Dendritic cell treated with granulocyte-macrophage colony-stimulating factor and Interleukin-4, amounts not matched to agents 40 ng/mL and 50 ng/mL, for 4 days (primary cell): ENCODE data around the gene ADCY3.

Source experiments
- H3K27ac Mint-ChIP-seq: one replicate; pipeline ENCODE4 v1.8.0; 2022; ENCODE audit warnings: mild to moderate bottlenecking, mixed read lengths
- H3K27me3 Mint-ChIP-seq: one replicate; pipeline ENCODE4 v1.8.0; 2022; ENCODE audit warnings: mild to moderate bottlenecking, mixed read lengths
- H3K36me3 Mint-ChIP-seq: one replicate; pipeline ENCODE4 v1.8.0; 2022; ENCODE audit warnings: low read depth, mixed read lengths
- H3K4me1 Mint-ChIP-seq: one replicate; pipeline ENCODE4 v1.8.0; 2022; ENCODE audit warnings: low read depth, mixed read lengths
- H3K4me3 Mint-ChIP-seq: one replicate; pipeline ENCODE4 v1.8.0; 2022; ENCODE audit warnings: mild to moderate bottlenecking, moderate library complexity, mixed read lengths
- H3K9me3 Mint-ChIP-seq: one replicate; pipeline ENCODE4 v1.8.0; 2022; ENCODE audit warnings: mixed read lengths
- intact Hi-C: fragments of 100-400 bp; cut with micrococcal nuclease; formaldehyde crosslinking; loops from one replicate; pipeline ENCODE4 v1.15.0; 2022

ADCY3 gene

DNA sequence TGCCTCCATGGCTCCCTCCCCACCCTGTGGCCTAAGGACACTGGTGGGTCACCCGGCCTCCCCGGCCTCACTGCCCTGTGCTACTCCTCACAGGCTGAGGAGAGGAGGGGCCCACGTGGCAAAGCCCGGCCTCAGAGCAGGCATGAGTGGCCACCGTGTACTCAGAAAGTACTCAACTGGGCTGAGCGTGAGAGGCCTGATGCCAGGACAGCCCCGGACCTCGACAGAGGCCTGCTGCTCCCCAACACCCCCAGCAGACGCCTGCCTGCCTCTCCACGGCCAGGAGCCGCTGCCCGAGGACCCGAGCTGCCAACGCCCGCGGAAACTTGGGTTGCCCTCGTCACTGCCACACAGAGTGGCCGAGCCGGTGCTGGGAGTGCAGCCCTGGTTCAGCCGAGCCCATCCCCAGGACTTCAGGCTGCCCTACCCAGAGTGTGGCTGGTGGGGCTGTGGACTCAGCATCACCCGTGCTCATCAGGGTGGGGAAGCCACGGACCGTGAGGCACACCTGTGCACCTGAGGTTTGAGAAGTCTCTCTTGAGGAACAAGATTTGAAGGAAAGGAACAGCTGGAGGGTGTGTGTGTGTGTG lies 67.5 kb downstream of the ADCY3 start:
- Mint-ChIP-seq H3K27ac (peak overlapping the region; percentile 45), H3K4me3 (no peak overlapping the region), H3K36me3 (no peaks in the 10 kb centered on the region), H3K27me3 (no peaks in the 10 kb centered on the region), H3K4me1 (peaks cover 16% of the 10 kb centered on the region), H3K9me3 (peaks cover 9% of the 10 kb centered on the region)
- intact Hi-C loops, result no loop called here

DNA sequence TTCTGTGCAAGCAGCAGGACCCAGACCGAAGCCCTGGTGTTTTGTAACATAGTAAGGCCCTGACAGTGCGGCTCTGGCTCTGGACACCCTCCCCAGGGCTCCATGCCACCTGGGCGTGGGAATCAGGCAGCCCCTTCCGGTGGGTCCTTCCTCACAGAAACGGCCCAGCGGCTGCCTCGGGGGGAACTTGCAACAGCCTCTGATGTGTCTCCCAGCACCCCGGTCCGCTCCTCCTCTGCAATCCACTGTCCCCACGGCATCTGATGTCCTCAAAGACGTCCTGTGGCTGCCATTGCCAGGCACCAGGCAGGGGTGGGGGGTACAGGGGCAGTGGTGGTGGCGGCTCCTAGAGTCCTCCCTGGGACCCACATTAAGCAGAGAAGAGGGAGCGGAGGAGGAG lies 68.0 kb downstream of the ADCY3 start:
- no peaks in the 10 kb centered on the region for H3K36me3 Mint-ChIP-seq
- no peak overlapping the region for H3K27ac Mint-ChIP-seq
- intact Hi-C loops, result no loop called here
- peaks cover 14% of the 10 kb centered on the region for H3K9me3 Mint-ChIP-seq
- H3K4me3 Mint-ChIP-seq, result no peak overlapping the region
- H3K4me1 Mint-ChIP-seq, result peaks cover 16% of the 10 kb centered on the region
- H3K27me3 Mint-ChIP-seq, result no peaks in the 10 kb centered on the region

DNA sequence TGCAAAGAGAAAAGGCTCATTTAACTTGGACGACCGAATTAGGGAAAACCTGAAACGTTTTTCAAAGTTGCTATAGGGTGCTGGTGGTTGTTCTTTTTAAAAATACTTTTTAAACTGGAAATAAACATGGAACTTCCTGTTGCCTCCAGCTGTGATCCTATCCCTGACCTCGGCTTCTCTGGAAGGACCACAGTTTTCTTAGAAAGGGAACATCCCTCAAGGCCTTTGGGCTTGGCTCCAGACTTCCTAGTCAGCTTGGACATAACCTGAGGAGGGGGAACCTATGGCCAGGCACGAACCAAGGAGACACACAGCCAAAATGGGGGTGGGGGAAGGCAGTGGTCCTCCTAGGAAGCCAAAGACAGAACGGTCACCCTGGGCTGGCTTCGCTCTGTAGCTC lies 69.1 kb downstream of the ADCY3 start:
- H3K4me1 Mint-ChIP-seq, result peaks cover 16% of the 10 kb centered on the region
- intact Hi-C loops, result no loop called here
- no peak overlapping the region for H3K27ac Mint-ChIP-seq
- H3K36me3 Mint-ChIP-seq, result no peaks in the 10 kb centered on the region
- no peaks in the 10 kb centered on the region for H3K27me3 Mint-ChIP-seq
- H3K4me3 Mint-ChIP-seq, result no peak overlapping the region
- peaks cover 17% of the 10 kb centered on the region for H3K9me3 Mint-ChIP-seq

DNA sequence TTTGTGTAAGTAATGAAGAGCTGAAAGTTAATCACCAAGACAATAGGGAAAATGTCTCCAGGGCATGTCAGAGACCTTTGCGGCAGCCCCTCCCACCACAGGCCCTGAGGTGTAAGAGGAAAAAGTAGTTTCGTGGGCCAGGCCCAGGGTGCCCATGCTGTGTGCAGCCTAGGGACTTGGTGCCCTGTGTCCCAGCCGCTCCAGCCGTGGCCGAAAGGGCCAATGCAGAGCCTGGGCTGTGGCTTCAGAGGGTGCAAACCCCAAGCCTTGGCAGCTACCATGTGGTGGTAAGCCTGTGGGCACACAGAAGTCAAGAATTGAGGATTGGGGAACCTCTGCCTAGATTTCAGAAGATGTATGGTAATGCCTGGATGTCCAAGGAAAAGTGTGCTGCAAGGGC lies 74.3 kb downstream of the ADCY3 start:
- H3K36me3 Mint-ChIP-seq, result peaks cover 20% of the 10 kb centered on the region

DNA sequence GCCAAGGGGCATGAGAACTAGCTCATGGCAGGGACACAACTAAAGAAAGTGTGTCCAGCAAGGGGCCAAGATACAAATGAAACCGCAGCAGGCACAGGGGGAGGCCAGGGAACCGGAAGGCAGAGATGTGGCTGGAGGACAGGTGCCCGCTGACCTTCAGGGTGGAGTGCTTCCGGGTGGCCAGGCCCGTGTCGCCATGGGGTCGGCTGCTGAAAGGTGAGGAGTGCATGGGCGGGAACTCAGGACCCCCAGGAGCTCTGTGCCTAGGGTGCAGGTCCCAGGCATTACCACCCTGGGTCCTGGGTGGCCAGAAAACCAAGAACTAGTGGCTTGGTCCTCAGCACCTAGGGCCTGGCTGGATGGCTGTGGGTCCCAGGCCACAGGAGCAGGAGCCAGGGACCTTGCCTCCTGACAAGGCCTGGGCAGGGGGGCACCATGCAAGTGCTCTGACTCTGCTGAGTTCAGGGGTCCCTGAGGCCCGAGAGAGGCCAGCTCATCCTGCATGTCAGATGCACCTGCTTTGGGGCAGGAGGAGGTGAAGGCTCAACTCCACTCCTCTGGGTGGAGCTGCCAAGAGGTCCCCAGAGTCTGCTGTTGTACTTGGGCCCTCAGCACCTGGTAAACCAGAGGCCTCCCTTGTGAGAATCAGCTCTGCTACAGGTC lies 75.9 kb downstream of the ADCY3 start:
- no peak overlapping the region for H3K27ac Mint-ChIP-seq
- peaks cover 24% of the 10 kb centered on the region for H3K36me3 Mint-ChIP-seq
- intact Hi-C loops, result no loop called here
- no peak overlapping the region for H3K4me3 Mint-ChIP-seq
- H3K27me3 Mint-ChIP-seq, result no peaks in the 10 kb centered on the region
- peaks cover 17% of the 10 kb centered on the region for H3K9me3 Mint-ChIP-seq
- no peaks in the 10 kb centered on the region for H3K4me1 Mint-ChIP-seq

More for the DNA sequence above, 74.3 kb downstream of the ADCY3 start:
- Mint-ChIP-seq H3K27me3 (no peaks in the 10 kb centered on the region), H3K27ac (no peak overlapping the region), H3K9me3 (peaks cover 17% of the 10 kb centered on the region), H3K4me3 (no peak overlapping the region), H3K4me1 (peaks cover 10% of the 10 kb centered on the region)
- intact Hi-C loops, result no loop called here

DNA sequence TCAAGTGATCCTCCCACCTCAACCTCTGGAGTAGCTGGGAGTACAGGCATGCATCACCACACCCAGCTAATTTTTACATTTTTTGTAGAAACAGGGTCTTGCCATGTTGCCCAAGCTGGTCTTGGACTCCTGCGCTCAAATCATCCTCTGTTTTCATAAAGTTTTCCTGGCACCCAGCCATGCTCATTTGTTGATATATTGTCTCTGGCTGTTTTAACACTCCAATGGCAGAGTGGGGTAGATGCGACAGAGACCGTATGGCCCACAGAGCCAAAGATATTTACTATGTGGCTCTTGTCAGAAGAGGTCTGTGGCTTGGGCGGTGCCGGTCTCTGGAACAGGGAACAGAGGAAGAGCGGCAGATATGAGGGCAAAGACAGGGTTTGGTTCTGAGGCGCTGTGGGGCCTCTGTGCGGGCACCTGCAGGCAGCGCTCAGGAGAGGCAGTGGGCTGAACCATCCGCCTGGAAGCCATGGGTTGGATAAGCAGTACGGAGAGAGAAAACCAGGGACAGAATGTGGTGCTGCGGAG lies 76.6 kb downstream of the ADCY3 start:
- Mint-ChIP-seq H3K4me3 (no peak overlapping the region), H3K27ac (no peak overlapping the region), H3K4me1 (no peaks in the 10 kb centered on the region)

DNA sequence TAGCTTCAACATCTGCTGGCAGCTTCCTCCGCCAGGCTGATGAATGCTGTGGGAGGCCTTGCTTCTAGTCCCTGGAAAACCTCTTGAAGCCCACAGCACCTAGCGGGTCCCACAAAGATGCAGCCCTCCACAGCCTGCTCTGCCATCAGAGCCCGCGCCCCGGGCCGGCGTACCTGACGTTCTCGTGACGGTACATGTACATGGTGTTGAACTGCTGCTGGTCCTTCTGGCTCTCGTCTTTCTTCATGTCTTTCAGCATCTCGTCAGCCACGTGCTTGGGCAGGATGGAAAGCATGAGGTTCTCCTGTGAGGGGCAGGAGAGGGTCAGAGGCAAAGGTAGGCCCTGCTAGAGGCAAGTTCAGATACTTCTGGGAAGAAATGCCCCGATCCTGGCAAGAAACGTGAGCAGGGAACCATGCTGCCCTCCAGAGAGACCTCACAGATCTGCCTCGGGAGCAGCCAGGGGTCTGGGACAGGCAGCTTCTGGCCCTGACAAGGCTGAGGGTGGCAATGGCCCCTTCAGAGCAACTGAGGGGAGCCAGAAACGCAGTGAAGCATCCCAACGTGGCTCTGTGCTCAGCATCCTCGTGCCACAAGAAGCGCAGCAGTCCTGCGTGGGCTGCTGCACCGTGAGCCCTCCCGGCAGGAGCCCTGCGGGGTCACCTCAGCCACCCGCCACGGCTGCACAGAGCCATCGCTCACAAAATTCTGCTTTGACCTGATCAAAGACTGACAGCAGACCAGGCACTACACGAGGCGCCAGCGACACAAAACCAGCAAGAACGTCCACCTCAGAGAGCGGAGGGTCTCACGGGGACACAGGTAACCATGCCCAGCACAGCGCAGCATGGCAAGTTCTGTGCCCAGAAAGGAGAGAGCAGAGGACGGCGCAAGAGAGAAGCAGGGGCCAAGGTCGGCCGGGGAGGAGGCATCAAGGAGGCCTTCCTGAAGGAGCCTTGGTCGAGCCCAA lies 77.7 kb downstream of the ADCY3 start:
- Mint-ChIP-seq H3K27ac (no peak overlapping the region), H3K4me1 (no peaks in the 10 kb centered on the region), H3K4me3 (no peak overlapping the region), H3K27me3 (no peaks in the 10 kb centered on the region), H3K9me3 (peaks cover 6% of the 10 kb centered on the region), H3K36me3 (peaks cover 24% of the 10 kb centered on the region)
- intact Hi-C loops, result no loop called here

More for the DNA sequence above, 76.6 kb downstream of the ADCY3 start:
- Mint-ChIP-seq H3K9me3 (peaks cover 12% of the 10 kb centered on the region), H3K36me3 (peaks cover 24% of the 10 kb centered on the region), H3K27me3 (no peaks in the 10 kb centered on the region)
- intact Hi-C loops, result no loop called here

DNA sequence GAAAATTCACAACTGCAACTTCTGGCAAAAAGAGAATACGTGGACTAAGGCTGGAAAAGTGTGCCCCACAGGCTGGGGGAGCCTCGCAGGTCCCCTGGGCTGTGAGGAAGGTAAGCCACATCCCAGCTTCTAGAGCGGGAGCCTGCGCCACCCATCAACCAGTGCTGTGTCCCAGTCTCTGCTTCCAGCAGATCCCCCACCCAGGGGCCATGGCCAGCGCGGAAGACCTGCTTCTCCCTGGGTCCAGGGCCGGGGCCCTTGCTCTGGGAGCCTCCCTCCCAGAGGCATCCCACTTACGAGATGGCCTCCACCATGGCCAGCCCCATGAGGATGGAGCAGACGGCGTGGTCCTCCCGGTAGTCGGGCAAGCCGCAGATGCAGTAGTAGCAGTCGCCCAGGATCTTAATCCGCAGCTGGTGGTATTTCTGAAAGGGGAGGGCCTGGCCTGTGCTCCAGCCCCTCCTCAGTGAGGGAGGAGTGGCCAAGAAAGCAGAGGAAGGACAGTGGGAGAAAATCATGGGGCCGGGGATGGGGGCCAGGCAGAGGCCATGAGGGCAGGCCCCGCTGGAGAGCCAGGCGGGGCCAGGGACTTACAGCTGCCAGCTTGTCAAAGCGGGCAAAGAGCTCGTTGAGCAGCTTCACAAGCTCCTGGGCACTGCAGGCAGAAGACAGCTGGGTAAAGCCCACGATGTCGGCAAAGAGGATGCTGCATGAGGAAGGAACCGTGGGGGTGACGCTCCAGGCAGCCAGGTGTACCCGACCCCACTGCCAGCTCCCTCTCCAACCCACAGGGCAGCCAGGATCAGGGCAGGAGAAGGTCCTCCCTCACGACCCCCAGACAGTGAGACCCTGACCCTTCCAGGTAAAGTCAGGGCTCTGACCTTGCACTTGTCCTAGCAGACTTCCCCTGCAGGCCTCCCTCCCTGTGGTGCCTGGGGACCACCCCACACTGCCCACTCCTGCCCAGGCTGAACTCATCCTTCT lies 78.8 kb downstream of the ADCY3 start:
- intact Hi-C loops, result no loop called here
- H3K9me3 Mint-ChIP-seq, result no peaks in the 10 kb centered on the region
- H3K27me3 Mint-ChIP-seq, result no peaks in the 10 kb centered on the region
- H3K27ac Mint-ChIP-seq, result no peak overlapping the region
- H3K4me3 Mint-ChIP-seq, result no peak overlapping the region
- no peaks in the 10 kb centered on the region for H3K4me1 Mint-ChIP-seq
- H3K36me3 Mint-ChIP-seq, result peaks cover 34% of the 10 kb centered on the region

DNA sequence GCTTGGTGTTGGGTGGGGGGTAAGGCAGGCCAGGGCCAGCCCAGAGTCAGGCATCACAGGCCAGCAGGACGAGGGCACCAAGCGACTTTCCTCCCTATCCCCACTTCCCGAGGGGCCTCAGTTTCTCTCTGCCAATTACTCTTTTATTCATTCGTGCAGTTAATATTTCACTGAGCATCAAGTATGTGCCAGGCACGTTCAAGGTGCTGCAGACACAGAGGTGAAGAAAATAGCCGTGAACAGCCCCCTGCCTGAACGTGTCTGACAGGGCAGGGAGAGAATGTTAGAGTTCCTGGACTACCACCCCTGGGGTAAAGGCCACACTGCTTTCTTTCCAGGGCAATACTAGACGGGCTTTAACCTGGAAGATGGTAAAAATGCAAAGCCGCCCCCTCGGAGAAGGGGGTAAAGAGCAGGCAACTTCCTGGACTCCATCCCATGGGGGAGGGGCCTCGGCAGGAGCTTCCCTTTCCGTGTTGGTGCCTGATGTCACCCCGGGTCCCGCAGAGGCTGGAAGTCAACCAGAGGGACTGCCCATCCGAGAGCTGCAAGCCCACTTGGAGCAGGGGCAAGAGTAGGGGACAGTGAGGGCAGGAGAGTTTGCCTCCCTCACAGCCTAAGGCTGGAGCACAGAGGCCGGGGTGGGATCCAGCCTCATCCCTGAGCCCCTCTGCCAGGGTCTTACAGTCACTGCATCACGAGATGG lies 79.7 kb downstream of the ADCY3 start:
- intact Hi-C loops, result no loop called here
- H3K4me1 Mint-ChIP-seq, result no peaks in the 10 kb centered on the region
- H3K27me3 Mint-ChIP-seq, result no peaks in the 10 kb centered on the region
- no peak overlapping the region for H3K4me3 Mint-ChIP-seq
- H3K36me3 Mint-ChIP-seq, result peaks cover 39% of the 10 kb centered on the region
- no peak overlapping the region for H3K27ac Mint-ChIP-seq
- H3K9me3 Mint-ChIP-seq, result no peaks in the 10 kb centered on the region

DNA sequence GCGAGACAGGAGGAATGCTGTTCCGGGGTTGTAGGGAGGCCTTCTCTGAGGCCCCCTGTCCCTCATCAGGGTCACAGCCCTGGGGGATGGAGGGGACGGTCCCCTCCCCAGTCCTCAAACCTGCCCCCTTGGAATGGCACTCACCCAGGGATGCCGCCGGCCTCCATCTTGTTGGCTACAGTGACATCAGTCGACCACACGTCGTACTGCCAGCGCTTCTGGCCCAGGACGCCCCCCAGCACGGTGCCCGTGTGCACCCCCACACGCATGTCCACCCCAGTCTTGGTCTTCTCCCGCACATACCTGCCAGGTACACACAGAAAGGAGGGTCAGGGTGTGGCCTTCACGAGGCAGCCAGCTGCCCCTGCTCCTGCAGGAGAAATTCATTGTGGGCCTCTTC lies 80.3 kb downstream of the ADCY3 start:
- Mint-ChIP-seq H3K4me3 (no peak overlapping the region), H3K9me3 (no peaks in the 10 kb centered on the region), H3K27ac (no peak overlapping the region), H3K27me3 (no peaks in the 10 kb centered on the region), H3K4me1 (no peaks in the 10 kb centered on the region), H3K36me3 (peaks cover 39% of the 10 kb centered on the region)
- intact Hi-C loops, result no loop called here

DNA sequence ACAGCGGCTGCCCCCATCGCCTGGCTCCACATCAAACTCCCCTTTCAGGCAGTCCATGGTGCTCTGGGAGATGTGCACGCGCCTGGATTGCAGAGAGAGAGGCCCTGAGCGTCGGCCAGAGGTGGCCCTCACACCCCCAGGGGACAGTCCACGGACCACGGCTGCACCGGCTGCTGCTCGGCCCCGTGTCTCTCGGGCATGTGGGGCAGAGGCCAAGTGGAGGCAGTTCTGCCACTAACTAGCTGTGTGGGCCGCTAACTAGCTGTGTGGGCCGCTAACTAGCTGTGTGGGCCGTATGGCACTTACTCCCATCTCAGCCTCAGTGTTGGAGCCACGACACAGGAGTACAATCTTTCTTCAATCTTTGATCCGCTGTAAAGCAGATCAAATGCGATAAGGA lies 81.5 kb downstream of the ADCY3 start:
- H3K4me1 Mint-ChIP-seq, result no peaks in the 10 kb centered on the region
- H3K36me3 Mint-ChIP-seq, result peaks cover 39% of the 10 kb centered on the region
- H3K9me3 Mint-ChIP-seq, result no peaks in the 10 kb centered on the region
- intact Hi-C loops, result no loop called here
- no peak overlapping the region for H3K4me3 Mint-ChIP-seq
- H3K27ac Mint-ChIP-seq, result no peak overlapping the region
- H3K27me3 Mint-ChIP-seq, result no peaks in the 10 kb centered on the region

DNA sequence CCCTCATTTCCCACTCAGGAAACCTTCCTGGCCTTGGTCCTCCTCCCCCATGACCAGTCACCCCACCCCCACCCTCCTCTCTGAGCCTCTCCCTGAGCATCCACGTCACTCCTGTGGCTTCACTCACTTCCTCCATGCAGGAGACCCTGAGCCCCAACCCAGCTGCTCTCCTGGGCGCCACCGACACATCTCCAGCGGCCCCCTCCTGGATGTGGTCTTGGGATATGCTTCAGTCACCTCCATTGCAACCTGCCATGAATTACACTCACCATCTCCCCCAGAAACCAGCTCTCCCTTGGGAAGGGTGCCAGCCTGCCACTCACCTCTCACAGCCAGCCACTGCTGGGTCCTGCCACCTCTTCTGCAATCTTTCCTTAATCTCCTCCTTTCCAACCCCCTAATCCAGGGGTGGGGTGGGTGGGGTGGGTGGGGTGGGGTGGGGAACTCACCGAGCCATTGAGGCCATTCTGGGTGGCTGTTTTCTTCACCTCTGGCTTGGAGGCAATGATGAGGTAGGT lies 82.0 kb downstream of the ADCY3 start:
- H3K4me3 Mint-ChIP-seq, result no peak overlapping the region
- no peak overlapping the region for H3K27ac Mint-ChIP-seq
- H3K4me1 Mint-ChIP-seq, result no peaks in the 10 kb centered on the region
- intact Hi-C loops, result no loop called here
- H3K27me3 Mint-ChIP-seq, result no peaks in the 10 kb centered on the region
- peaks cover 39% of the 10 kb centered on the region for H3K36me3 Mint-ChIP-seq
- H3K9me3 Mint-ChIP-seq, result no peaks in the 10 kb centered on the region
